ENCODE results near the gene HOMER3.

GRCh38 chr19:18972851-18973250 lies 31.8 kb upstream of the HOMER3 start:
- TF ChIP-seq POLR2A (IDR thresholded peaks at IDR 0.05): no peak
- no peak for TF ChIP-seq CTCF (IDR thresholded peaks at IDR 0.05)
- TF ChIP-seq EP300 (IDR thresholded peaks at IDR 0.05; ENCODE audit: low read depth): no peak
